GM19397 (cell line): ENCODE results near the gene HOXC6.
A peak's percentile ranks its signal among the peaks of the same experiment; 100 is the strongest.
"Not testable (repeated sequence)": the region's sequence is repeated elsewhere in the genome, so short reads cannot be mapped to it uniquely, and the experiment has no call there.

Experiments used
- ATAC-seq: cut with Tn5 transposase; IDR thresholded peaks from one replicate; pipeline ENCODE4 v1.9.1; 2021; ENCODE audit warnings: mild to moderate bottlenecking, moderate library complexity; ENCODE audit not compliant: unreplicated experiment

Gene HOXC6

GRCh38 chr12:54052438-54053002 lies 24.3 kb downstream of the HOXC6 start:
- ATAC-seq, result peak; percentile 21

DNA sequence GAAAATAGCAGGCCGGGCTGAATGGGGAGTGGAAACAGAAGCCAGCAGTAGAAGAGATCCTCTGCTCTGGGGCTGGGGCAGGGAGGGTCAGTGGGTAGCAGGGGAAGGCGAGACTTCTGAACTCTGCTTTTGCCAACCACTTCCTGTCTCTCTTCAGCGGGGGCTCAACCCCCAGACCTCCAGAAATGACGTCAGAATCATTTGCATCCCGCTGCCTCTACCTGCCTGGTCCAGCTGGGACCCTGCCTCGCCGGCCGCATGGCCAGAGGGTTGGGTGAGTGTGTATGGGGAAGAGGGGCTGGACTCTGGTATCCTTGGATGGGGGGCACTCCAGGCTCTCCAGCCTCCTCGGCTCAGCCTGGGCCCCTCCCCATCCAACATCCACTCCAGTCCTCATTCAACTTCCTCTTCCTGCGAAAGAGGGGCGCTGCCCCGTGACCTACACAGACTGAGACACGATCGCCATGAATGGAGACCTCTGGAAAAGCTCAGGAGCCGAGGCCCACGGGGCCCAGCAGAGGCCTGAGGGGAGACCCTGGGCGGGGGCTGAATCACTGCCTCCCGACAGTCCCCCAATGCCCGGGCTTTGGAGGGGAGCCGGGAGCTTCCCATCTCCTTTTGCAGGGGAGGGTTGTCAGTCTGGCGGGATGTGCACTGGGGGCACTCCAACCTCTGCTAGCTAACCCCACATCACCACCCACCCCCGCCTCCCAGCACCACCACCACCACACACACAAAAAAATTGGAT lies 24.9 kb downstream of the HOXC6 start:
- peak; percentile 76 for ATAC-seq

DNA sequence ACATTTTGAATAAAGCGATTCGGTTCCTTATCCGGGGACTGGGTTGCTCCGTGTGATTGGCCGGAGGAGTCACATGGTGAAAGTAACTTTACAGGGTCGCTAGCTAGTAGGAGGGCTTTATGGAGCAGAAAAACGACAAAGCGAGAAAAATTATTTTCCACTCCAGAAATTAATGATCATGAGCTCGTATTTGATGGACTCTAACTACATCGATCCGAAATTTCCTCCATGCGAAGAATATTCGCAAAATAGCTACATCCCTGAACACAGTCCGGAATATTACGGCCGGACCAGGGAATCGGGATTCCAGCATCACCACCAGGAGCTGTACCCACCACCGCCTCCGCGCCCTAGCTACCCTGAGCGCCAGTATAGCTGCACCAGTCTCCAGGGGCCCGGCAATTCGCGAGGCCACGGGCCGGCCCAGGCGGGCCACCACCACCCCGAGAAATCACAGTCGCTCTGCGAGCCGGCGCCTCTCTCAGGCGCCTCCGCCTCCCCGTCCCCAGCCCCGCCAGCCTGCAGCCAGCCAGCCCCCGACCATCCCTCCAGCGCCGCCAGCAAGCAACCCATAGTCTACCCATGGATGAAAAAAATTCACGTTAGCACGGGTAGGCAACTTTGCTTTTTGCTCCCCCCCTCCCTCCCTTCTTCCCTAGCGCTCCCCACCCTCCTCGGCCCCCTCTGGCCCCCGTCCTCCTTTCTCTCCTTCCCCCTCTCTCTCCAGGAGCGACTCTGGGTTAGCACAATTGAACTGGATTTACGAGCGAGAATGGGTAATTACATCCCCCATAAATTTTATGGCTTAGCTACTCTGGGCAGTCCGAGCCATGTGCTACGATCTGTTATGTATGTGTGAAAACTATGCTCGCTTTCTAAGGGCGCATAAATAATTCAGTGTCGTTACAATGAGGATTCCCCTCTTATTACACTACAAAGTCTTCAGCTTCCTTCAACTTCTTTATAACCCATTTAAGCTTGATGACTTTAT lies 25.8 kb downstream of the HOXC6 start, which contains the start of gene HOXC4:
Gene HOXC4 (plus strand): TSS at position 85 of the 991 bp plus-strand sequence. CDS start 88 bp downstream, at position 173.
- ATAC-seq, result peak; percentile 22

DNA sequence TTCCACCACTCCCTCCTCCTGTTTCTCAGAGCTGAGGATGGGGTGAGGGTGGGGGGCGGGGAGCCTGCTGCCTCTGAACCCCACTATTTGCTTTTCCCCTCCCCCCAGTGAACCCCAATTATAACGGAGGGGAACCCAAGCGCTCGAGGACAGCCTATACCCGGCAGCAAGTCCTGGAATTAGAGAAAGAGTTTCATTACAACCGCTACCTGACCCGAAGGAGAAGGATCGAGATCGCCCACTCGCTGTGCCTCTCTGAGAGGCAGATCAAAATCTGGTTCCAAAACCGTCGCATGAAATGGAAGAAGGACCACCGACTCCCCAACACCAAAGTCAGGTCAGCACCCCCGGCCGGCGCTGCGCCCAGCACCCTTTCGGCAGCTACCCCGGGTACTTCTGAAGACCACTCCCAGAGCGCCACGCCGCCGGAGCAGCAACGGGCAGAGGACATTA lies 26.5 kb downstream of the HOXC6 start:
- no peak for ATAC-seq

- no peak for ATAC-seq
These were observed 27.3 kb downstream of the HOXC6 start for GRCh38 chr12:54055552-54055951.

- ATAC-seq, result no peak
These were observed 27.9 kb downstream of the HOXC6 start for GRCh38 chr12:54056110-54056509.

GRCh38 chr12:54058128-54058768 lies 30.0 kb downstream of the HOXC6 start:
- ATAC-seq, result no peak

GRCh38 chr12:54059668-54060067 lies 31.4 kb downstream of the HOXC6 start:
- ATAC-seq, result no peak

DNA sequence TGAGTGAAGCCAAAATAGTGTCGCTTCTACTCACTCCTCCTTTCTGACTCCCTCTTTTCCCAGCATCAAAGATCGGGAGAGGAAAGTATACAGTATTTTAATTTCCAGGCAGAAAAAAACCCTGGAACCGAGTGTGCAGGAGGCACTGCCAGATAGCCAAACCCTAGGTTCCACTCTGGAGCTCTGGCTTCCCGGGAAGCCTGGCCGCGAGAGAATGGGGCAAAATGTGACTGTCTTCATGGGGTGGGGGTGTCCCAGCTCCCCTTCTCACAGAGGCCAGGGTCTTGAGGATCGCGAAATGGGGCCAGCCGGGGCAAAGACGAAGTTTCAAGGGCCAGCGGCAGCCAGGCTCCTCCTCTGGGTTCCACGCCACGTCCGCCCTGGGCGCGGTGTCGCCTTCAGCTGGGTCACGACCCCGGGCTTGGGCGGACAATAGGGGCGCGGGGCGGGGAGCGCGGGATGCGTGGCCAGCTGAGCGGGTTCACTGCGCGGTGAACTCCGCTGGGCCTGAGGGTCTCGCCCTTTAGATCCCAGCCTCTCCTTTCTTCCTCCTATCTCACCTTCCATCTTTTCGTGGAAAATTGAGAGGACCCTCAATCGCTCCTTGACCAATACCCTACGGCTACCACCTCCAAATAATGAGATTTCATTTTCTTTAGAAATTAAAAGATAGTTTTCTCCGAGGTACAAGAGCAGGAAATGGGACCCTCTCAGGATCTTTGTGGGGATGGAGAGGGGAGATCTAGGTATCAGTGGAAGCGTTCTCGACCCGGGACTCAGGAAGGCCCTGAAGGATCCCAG lies 32.1 kb downstream of the HOXC6 start:
- no peak for ATAC-seq

GRCh38 chr12:54060975-54061778 lies 32.9 kb downstream of the HOXC6 start:
- no peak for ATAC-seq

GRCh38 chr12:54065677-54066076 lies 37.4 kb downstream of the HOXC6 start:
- no peak for ATAC-seq

GRCh38 chr12:54066408-54066807 lies 38.2 kb downstream of the HOXC6 start:
- ATAC-seq, result no peak

DNA sequence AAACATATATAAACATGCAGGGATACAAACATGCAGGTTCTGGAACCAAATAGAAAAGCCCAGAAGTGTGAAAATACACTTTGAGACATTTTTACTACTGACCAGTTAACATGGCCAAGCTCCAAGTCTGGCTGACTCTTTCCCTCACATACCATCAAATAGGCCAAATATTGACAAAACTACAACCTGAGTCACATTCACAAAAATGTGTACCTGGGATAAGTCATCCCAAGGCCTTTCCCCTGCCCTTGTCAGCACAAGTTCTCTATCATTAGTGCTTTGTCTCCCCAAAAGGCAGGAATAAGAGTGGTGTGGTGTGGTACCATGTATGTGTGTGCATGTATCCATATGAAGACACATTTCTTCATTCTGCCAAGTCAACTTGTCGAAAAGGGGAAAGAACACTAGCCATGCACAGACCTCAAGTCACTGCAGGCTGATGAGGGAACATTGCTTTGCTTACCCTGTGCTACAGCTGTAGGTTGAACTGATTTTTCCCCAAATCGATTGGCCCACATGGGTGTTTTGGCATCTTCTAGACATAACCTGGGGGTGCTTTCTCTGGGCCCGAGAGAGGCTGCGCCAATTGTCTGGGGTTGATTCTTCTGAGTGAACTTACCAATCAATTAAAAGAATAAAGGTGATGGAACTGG lies 40.3 kb downstream of the HOXC6 start:
- ATAC-seq, result no peak

- no peak for ATAC-seq
These were observed 43.7 kb downstream of the HOXC6 start for GRCh38 chr12:54071942-54072341.

GRCh38 chr12:54074308-54074707 lies 46.1 kb downstream of the HOXC6 start:
- ATAC-seq, result no peak

GRCh38 chr12:54075409-54075808 lies 47.2 kb downstream of the HOXC6 start:
- ATAC-seq, result no peak

- ATAC-seq, result no peak
These were observed 47.7 kb downstream of the HOXC6 start for GRCh38 chr12:54075974-54076373.

GRCh38 chr12:54077843-54078242 lies 49.6 kb downstream of the HOXC6 start:
- not testable (repeated sequence) for ATAC-seq

GRCh38 chr12:54079115-54079514 lies 50.9 kb downstream of the HOXC6 start:
- not testable (repeated sequence) for ATAC-seq
